Prostate gland (tissue), 2 donors: ENCODE data around the gene ARL2BP.

Source experiments
- POLR2A ChIP-seq: fragments of 450-650 bp; IDR thresholded peaks from one replicate; pipeline ENCODE4 v1.6.1; 2016; ENCODE audit warnings: antibody characterized with exemption, mild to moderate bottlenecking
- POLR2AphosphoS5 ChIP-seq: sonication (generic); formaldehyde crosslinking; IDR thresholded peaks from one replicate; pipeline ENCODE4 v1.6.1; 2017; ENCODE audit warnings: antibody characterized with exemption
- TF ChIP-seq, protein P1 (sequence below), 4 experiments: fragments of 200-600 bp in 2 of 4; fragments of 450-650 bp in 2 of 4; sonication (generic) in 2 of 4; IDR thresholded peaks; 1 replicate in 3 of 4; 2 replicates in 1 of 4; pipeline ENCODE4 v1.5.1; 2016 to 2019; ENCODE audit warnings: antibody characterized with exemption in 4 of 4, mild to moderate bottlenecking in 2 of 4, moderate library complexity in 2 of 4

DNA sequence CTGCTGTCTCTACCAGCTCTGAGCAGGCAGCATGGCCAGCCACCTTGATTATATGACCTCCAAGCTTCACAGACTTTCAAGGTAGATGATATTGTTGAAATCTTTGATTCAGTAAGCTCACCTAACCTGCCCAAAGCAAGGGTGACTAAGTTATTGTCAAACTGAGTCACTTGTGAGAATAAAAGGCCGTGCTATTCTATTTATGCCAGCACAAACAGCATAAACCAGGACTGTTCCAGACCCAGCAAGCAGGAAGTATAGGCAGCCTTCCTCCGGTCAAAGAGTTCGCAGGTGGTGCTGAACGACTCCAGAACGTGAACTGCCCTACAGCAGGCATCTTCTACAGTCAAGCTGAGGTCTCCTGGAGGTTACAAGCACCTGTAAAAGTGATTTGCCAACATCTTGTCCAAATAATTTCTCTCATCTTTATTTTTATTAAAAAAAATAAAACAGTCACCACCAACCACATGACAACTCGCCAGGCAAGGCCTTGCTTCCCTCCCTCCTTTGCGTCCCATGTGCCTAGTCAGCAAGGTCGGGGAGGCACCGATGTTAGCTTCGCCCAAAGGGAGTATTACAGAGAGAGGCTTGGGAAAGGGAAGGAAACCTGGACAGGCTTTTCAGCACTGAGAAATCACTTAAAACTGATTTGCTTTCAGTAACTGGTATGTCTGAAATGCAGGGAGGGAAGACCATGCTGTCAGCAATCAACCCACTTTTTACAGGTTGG lies 10.8 kb downstream of the ARL2BP start:
- TF ChIP-seq, protein P1, sequence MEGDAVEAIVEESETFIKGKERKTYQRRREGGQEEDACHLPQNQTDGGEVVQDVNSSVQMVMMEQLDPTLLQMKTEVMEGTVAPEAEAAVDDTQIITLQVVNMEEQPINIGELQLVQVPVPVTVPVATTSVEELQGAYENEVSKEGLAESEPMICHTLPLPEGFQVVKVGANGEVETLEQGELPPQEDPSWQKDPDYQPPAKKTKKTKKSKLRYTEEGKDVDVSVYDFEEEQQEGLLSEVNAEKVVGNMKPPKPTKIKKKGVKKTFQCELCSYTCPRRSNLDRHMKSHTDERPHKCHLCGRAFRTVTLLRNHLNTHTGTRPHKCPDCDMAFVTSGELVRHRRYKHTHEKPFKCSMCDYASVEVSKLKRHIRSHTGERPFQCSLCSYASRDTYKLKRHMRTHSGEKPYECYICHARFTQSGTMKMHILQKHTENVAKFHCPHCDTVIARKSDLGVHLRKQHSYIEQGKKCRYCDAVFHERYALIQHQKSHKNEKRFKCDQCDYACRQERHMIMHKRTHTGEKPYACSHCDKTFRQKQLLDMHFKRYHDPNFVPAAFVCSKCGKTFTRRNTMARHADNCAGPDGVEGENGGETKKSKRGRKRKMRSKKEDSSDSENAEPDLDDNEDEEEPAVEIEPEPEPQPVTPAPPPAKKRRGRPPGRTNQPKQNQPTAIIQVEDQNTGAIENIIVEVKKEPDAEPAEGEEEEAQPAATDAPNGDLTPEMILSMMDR (IDR thresholded peaks at IDR 0.05) = no peak
- TF ChIP-seq POLR2A = no peak
- TF ChIP-seq POLR2AphosphoS5 = no peak
